GM21576 (cell line): Measurements from ENCODE around the gene PCDHA9.

Experiments
- ATAC-seq: cut with Tn5 transposase; IDR thresholded peaks from one replicate; pipeline ENCODE4 v1.9.1; 2021; ENCODE audit warnings: mild to moderate bottlenecking, moderate library complexity; ENCODE audit not compliant: unreplicated experiment

The PCDHA9 gene

DNA sequence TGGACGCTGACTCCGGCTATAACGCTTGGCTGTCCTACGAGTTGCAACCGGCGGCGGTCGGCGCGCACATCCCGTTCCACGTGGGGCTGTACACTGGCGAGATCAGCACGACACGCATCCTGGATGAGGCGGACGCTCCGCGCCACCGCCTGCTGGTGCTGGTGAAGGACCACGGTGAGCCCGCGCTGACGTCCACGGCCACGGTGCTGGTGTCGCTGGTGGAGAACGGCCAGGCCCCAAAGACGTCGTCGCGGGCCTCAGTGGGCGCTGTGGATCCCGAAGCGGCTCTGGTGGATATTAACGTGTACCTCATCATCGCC, 29.0 kb downstream of the PCDHA9 start:
- ATAC-seq = no peak

DNA sequence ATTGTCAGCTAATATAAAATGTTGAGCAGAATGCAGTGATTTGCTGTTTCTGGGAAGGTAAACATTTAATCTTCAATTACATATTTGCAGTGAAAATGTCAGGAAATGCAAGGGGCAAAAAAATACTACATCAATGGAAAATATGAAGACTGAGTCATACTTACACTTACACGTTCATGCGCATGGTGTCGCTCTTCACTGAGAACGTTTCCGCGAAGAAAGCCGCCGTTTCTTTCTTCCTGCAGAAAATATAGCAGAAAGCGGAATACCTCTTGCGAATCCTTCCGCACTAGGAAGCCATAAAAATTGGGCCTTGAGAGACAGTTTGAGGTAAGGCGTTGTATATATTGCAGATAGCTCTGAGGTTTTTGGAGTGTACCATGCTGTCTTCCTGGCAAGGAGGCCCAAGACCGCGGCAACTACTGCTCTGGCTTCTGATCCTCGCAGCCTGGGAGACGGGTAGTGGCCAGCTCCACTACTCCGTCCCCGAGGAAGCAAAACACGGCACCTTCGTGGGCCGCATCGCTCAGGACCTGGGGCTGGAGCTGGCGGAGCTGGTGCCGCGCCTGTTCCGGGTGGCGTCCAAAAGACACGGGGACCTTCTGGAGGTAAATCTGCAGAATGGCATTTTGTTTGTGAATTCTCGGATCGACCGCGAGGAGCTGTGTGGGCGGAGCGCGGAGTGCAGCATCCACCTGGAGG, 33.9 kb downstream of the PCDHA9 start, which contains the start of gene PCDHA13:
TSS of gene PCDHA13 (plus strand) at position 236 of the 702 bp plus-strand sequence. CDS start at position 381, 145 bp downstream.
- no peak for ATAC-seq

- ATAC-seq = no peak
Measured at GRCh38 chr5:140882591-140882899, 34.4 kb downstream of the PCDHA9 start.

GRCh38 chr5:140883373-140883772, 35.2 kb downstream of the PCDHA9 start:
- no peak for ATAC-seq

DNA sequence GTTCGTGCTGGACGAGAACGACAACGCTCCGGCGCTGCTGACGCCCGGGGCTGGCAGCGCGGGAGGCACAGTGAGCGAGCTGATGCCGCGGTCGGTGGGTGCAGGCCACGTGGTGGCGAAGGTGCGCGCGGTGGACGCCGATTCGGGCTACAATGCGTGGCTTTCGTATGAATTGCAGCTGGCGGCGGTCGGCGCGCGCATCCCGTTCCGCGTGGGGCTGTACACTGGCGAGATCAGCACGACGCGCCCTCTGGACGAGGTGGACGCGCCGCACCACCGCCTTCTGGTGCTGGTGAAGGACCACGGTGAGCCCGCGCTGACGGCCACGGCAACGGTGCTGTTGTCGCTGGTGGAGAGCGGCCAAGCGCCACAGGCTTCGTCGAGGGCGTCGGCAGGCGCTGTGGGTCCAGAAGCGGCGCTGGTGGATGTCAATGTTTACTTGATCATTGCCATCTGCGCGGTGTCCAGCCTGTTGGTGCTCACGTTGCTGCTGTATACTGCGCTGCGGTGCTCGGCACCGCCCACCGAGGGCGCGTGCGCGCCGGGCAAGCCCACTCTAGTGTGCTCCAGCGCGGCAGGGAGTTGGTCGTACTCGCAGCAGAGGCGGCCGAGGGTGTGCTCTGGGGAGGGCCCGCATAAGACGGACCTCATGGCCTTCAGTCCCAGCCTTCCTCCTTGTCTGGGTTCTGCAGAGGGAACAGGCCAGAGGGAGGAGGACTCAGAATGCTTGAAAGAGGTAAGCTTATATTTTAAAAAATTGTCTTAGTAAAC, 35.9 kb downstream of the PCDHA9 start:
- no peak for ATAC-seq
